ENCODE results near the gene WDR12. TPM values are rescaled to one million over a fixed set of nuclear protein-coding genes. Genes with fewer than 3 reads are reported as not detected.
"Not testable (repeated sequence)": the region's sequence is repeated elsewhere in the genome, so short reads cannot be mapped to it uniquely, and the experiment has no call there.

Gene WDR12
- total RNA-seq, 2 donors from 2014 or later = 13.6 to 15.9 TPM

DNA sequence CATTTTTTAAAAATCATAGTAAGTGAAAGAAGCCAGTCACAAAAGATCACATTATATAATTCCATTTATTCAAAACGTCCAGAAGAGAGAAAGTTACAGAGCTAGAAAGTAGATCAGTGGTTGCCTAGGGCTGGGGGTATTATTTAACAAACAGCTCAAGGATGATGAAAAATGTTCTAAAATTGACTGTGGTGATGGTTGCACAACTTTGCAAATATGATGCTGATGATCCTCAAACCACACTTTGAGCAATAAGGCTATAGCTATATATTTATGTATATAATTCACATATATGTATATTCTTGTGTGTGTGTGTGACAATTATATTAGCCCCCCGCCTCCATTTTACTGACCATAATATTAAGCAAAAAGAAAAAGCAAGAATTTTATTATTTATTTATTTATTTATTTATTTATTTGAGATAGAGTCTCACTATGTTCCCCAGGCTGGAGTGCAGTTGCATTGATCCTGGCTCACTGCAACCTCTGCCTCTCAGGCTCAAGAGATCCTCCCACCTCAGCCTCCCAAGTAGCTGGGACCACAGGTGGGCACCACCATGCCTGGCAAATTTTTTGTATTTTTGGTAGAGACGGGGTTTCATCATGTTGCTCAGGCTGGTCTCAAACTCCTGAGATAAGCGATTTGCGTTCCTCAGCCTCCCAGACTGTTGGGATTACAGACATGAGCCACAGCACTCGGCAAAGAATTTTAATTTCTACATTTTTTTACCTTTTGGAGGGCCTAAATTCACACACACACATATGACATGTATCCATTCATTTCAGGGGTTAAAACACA lies 1.9 kb downstream of the WDR12 start:
- peaks cover 0 to 21% of the 10 kb centered on the region in 2 donors for H3K4me1 ChIP-seq
- no peaks in the 10 kb centered on the region for H3K36me3 ChIP-seq
- TF ChIP-seq, protein P1, sequence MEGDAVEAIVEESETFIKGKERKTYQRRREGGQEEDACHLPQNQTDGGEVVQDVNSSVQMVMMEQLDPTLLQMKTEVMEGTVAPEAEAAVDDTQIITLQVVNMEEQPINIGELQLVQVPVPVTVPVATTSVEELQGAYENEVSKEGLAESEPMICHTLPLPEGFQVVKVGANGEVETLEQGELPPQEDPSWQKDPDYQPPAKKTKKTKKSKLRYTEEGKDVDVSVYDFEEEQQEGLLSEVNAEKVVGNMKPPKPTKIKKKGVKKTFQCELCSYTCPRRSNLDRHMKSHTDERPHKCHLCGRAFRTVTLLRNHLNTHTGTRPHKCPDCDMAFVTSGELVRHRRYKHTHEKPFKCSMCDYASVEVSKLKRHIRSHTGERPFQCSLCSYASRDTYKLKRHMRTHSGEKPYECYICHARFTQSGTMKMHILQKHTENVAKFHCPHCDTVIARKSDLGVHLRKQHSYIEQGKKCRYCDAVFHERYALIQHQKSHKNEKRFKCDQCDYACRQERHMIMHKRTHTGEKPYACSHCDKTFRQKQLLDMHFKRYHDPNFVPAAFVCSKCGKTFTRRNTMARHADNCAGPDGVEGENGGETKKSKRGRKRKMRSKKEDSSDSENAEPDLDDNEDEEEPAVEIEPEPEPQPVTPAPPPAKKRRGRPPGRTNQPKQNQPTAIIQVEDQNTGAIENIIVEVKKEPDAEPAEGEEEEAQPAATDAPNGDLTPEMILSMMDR (IDR thresholded peaks at IDR 0.05) = no peak
- no peak overlapping the region for H3K27ac ChIP-seq
- H3K27me3 ChIP-seq = no peaks in the 10 kb centered on the region
- H3K9me3 ChIP-seq = no peaks in the 10 kb centered on the region
- DNase-seq (ENCODE audit: low spot score) = no peak
- no peak overlapping the region for H3K4me3 ChIP-seq

DNA sequence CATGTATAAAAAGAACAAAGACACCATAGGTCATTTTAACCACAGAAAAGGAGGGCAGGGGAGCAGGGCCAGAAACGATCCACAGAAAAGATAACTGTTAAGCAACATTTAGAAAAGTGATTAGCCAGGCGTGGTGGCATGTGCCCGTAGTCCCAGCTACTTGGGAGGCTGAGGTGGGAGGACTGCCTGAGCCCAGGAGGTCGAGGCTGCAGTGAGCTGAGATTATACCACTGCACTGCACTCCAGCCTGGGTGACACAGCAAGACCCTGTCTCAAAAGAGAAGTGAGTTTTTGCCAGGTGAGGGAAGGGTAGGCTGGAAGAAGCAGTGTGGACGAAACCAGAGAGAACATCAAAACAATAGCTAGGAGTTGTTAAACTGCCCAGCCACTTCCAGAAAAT lies 3.3 kb downstream of the WDR12 start:
- no peaks in the 10 kb centered on the region for H3K27me3 ChIP-seq
- H3K9me3 ChIP-seq = no peaks in the 10 kb centered on the region
- no peaks in the 10 kb centered on the region for H3K36me3 ChIP-seq
- no peak for DNase-seq (ENCODE audit: low spot score)
- H3K27ac ChIP-seq = no peak overlapping the region
- TF ChIP-seq, protein P1 (IDR thresholded peaks at IDR 0.05) = no peak
- H3K4me3 ChIP-seq = no peak overlapping the region
- H3K4me1 ChIP-seq = peaks cover 0 to 18% of the 10 kb centered on the region in 2 donors

DNA sequence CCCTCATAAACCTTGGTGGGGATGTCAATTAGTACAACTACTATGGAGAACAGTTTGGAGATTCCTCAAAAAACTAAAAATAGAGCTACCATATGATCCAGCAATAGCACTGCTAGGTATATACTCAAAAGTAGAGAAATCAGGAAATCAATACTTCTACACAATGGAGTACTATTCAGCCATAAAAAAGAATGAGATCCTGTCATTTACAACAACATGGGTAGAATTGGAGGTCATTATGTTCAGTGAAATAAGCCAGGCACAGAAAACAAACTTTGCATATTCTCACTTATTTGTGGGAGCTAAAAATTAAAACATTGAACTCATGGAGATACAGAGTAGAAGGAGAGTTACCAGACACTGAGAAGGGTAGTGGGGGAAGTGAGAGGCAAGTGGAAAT lies 6.0 kb downstream of the WDR12 start:
- H3K27me3 ChIP-seq; H3K27ac ChIP-seq; DNase-seq (ENCODE audit: low spot score); H3K36me3 ChIP-seq; H3K4me3 ChIP-seq; H3K9me3 ChIP-seq; H3K4me1 ChIP-seq: not testable (repeated sequence)

DNA sequence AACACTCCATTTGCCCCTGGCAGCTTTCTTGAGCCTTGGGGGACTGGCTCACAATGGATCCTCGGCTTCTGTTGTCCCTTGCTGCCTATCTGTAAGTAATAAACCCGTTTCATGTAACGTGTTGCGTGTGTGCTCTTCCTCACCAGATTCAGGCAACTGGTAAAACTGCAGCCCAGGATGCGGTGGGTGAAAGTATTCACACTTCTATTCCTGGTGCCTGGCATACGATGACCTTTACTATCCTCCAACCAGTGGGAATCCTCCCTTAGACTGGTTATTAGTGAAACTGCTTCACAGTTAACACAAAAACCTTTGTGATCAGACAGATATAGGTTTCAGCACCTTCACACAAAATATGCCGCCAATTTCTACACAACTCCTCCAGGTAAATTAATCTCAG lies 26.3 kb downstream of the WDR12 start:
- TF ChIP-seq, protein P1 (IDR thresholded peaks at IDR 0.05) = no peak

DNA sequence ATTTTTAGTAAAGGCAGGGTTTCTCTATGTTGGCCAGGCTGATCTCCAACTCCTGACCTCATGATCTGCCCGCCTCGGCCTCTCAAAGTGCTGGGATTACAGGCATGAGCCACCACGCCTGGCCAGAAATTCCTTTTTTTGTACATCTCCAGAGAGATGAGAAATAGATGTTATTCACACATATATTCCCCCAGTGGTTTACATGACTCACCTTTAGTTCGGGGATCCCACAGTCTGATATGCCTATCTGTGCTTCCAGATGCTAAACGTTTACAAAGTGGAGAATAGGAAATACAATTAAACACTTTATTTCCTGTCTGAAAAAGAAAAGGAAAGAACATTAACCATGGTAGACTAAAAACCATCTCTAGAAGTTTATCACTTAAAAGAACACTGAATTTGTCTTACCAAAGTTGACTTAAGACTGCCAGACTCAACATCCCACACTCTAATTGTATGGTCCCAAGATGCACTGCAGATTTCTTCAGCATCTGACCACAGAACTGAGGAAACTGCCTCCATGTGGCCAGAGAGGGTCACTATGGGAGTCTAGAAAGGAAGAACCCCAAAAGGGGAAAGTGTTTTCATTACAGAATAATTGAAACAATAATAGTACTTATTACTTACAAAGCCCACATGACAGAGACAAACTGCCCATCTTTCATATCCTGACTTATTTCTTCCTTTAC lies 27.3 kb downstream of the WDR12 start:
- Histone ChIP-seq H3K27ac (peak overlapping the region in 1 of 2 donors; percentile 77), H3K27me3 (no peaks in the 10 kb centered on the region), H3K4me3 (no peak overlapping the region), H3K9me3 (no peaks in the 10 kb centered on the region), H3K4me1 (peaks cover 0 to 3% of the 10 kb centered on the region in 2 donors), H3K36me3 (peaks cover 25% of the 10 kb centered on the region)
- DNase-seq (ENCODE audit: low spot score) = no peak
- TF ChIP-seq, protein P1 (IDR thresholded peaks at IDR 0.05) = no peak

More for the DNA sequence above, 26.3 kb downstream of the WDR12 start:
- Histone ChIP-seq H3K4me1 (peaks cover 0 to 3% of the 10 kb centered on the region in 2 donors), H3K27me3 (no peaks in the 10 kb centered on the region), H3K36me3 (peaks cover 31% of the 10 kb centered on the region), H3K4me3 (no peak overlapping the region), H3K27ac (peak overlapping the region; percentile 40 to 77), H3K9me3 (no peaks in the 10 kb centered on the region)
- DNase-seq (ENCODE audit: low spot score) = no peak

DNA sequence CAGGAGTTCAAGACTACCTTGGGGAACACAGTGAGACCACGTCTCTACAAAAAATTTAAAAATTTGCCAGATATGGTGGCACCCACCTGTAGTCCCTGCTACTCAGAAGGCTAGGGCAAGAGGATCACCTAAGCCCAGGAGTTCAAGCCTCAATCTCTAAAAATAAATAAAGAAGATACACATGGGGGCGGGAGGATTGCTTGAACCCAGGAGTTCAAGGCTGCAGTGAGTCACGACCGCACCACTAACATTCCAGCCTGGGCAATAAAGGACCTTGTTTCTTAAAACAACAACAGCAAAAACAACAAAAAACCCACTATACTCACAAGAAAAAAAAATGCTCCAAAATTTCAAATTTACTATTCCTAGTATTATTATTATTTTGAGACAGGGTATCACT lies 29.9 kb downstream of the WDR12 start:
- peaks cover 25% of the 10 kb centered on the region for H3K36me3 ChIP-seq
- TF ChIP-seq, protein P1 (IDR thresholded peaks at IDR 0.05) = no peak

More for the DNA sequence above, 29.9 kb downstream of the WDR12 start:
- Histone ChIP-seq H3K9me3 (no peaks in the 10 kb centered on the region), H3K27me3 (no peaks in the 10 kb centered on the region), H3K4me3 (no peak overlapping the region), H3K27ac (no peak overlapping the region), H3K4me1 (peaks cover 0 to 3% of the 10 kb centered on the region in 2 donors)
- no peak for DNase-seq (ENCODE audit: low spot score)

Data from right atrium auricular region (tissue), 2 donors.